HepG2 (cell line): ENCODE data around the gene DHRS11. TPM values are rescaled to one million over a fixed set of nuclear protein-coding genes. Genes with fewer than 3 reads are reported as not detected.
A peak's percentile ranks its signal among the peaks of the same experiment; 100 is the strongest.

ENCODE experiments used
- BRD4 ChIP-seq: sonication (generic); formaldehyde crosslinking; IDR thresholded peaks from 2 replicates; pipeline ENCODE4 v1.4.0; 2020; ENCODE audit warnings: missing genetic modification reagents
- FLYWCH1 ChIP-seq: sonication (generic); formaldehyde crosslinking; IDR thresholded peaks from 2 replicates; pipeline ENCODE4 v1.8.1; 2023; ENCODE audit warnings: mild to moderate bottlenecking, missing genetic modification reagents
- FOSL1 ChIP-seq: sonication (generic); formaldehyde crosslinking; IDR thresholded peaks from 2 replicates; pipeline ENCODE4 v1.9.0; 2021; ENCODE audit warnings: missing genetic modification reagents, borderline replicate concordance
- HDAC1 ChIP-seq: sonication (generic); formaldehyde crosslinking; IDR thresholded peaks from 2 replicates; pipeline ENCODE4 v1.5.1; 2020; ENCODE audit warnings: mild to moderate bottlenecking, missing genetic modification reagents
- HMGXB4 ChIP-seq, 2 experiments: sonication (generic) in 1 of 2; formaldehyde crosslinking in 1 of 2; IDR thresholded peaks; 2 replicates each; pipeline versions ENCODE4 v1.4.0 to v1.6.1; 2018 to 2020; ENCODE audit warnings: missing genetic modification reagents in 2 of 2, borderline replicate concordance in 1 of 2, low read depth in 1 of 2, mild to moderate bottlenecking in 1 of 2, missing biosample characterization in 1 of 2
- KLF11 ChIP-seq: IDR thresholded peaks from 2 replicates; pipeline ENCODE4 v1.6.1; 2016; ENCODE audit warnings: missing compliant biosample characterization
- KLF12 ChIP-seq: sonication (generic); formaldehyde crosslinking; IDR thresholded peaks from 2 replicates; pipeline ENCODE4 v1.4.0; 2020; ENCODE audit warnings: missing genetic modification reagents, borderline replicate concordance
- MAFG ChIP-seq: sonication (generic); formaldehyde crosslinking; IDR thresholded peaks from 2 replicates; pipeline ENCODE4 v1.5.1; 2020; ENCODE audit warnings: mild to moderate bottlenecking, missing genetic modification reagents
- MTA1 ChIP-seq: sonication (generic); formaldehyde crosslinking; IDR thresholded peaks from 2 replicates; pipeline ENCODE4 v1.4.0; 2020; ENCODE audit warnings: missing genetic modification reagents, mild to moderate bottlenecking, borderline replicate concordance
- NR1H2 ChIP-seq: sonication (generic); formaldehyde crosslinking; IDR thresholded peaks from 2 replicates; pipeline ENCODE4 v1.8.1; 2022; ENCODE audit warnings: low read depth, missing genetic modification reagents, borderline replicate concordance
- ONECUT2 ChIP-seq: sonication (generic); formaldehyde crosslinking; IDR thresholded peaks from 2 replicates; pipeline ENCODE4 v1.4.0; 2020; ENCODE audit warnings: missing genetic modification reagents
- POLR2A ChIP-seq, 2 experiments: IDR thresholded peaks; 2 replicates each; pipeline ENCODE4 v1.6.1; 2011; ENCODE audit warnings: low read depth in 2 of 2, low read length in 2 of 2, mild to moderate bottlenecking in 1 of 2, moderate library complexity in 1 of 2; ENCODE audit not compliant: insufficient read depth in 1 of 2
- PPARG ChIP-seq: conservative IDR thresholded peaks from 2 replicates; pipeline ENCODE4 v1.6.1; 2016; ENCODE audit warnings: missing biosample characterization, missing genetic modification reagents
- RFX1 ChIP-seq: fragments of 450-650 bp; IDR thresholded peaks from 2 replicates; pipeline ENCODE4 v1.6.1; 2017
- SKI ChIP-seq: fragments of 450-650 bp; IDR thresholded peaks from one replicate; pipeline ENCODE4 v1.6.1; 2018; ENCODE audit warnings: mild to moderate bottlenecking; ENCODE audit not compliant: partially characterized antibody
- SRSF4 ChIP-seq: fragments of 200-400 bp; formaldehyde crosslinking; IDR thresholded peaks from one replicate; pipeline ENCODE4 v1.6.1; 2018; ENCODE audit warnings: mild to moderate bottlenecking, low read depth, low read length, moderate library complexity; ENCODE audit not compliant: poor library complexity, severe bottlenecking
- SRY ChIP-seq: sonication (generic); formaldehyde crosslinking; IDR thresholded peaks from 2 replicates; pipeline ENCODE4 v1.8.0; 2022; ENCODE audit warnings: mild to moderate bottlenecking, missing genetic modification reagents
- TOPORS ChIP-seq: sonication (generic); formaldehyde crosslinking; IDR thresholded peaks from 2 replicates; pipeline ENCODE4 v1.8.0; 2023; ENCODE audit warnings: mild to moderate bottlenecking, missing genetic modification reagents
- ZBTB38 ChIP-seq: sonication (generic); formaldehyde crosslinking; IDR thresholded peaks from 2 replicates; pipeline ENCODE4 v1.5.1; 2020; ENCODE audit warnings: mild to moderate bottlenecking, missing genetic modification reagents
- ZFY ChIP-seq: sonication (generic); formaldehyde crosslinking; IDR thresholded peaks from 2 replicates; pipeline ENCODE4 v1.4.0; 2020; ENCODE audit warnings: missing genetic modification reagents
- ZNF350 ChIP-seq: sonication (generic); formaldehyde crosslinking; IDR thresholded peaks from 2 replicates; pipeline ENCODE4 v1.4.0; 2020; ENCODE audit warnings: mild to moderate bottlenecking, low read depth, missing genetic modification reagents, borderline replicate concordance
- ZNF460 ChIP-seq: sonication (generic); formaldehyde crosslinking; IDR thresholded peaks from 2 replicates; pipeline ENCODE4 v1.5.1; 2020; ENCODE audit warnings: missing genetic modification reagents, mild to moderate bottlenecking, borderline replicate concordance
- ZNF556 ChIP-seq: sonication (generic); formaldehyde crosslinking; IDR thresholded peaks from 2 replicates; pipeline ENCODE4 v1.4.0; 2020; ENCODE audit warnings: mild to moderate bottlenecking, missing genetic modification reagents, borderline replicate concordance
- ZNF562 ChIP-seq: sonication (generic); formaldehyde crosslinking; IDR thresholded peaks from 2 replicates; pipeline ENCODE4 v1.8.0; 2022; ENCODE audit warnings: missing genetic modification reagents, borderline replicate concordance
- ZNF580 ChIP-seq: IDR thresholded peaks from 2 replicates; pipeline ENCODE4 v1.6.1; 2016; ENCODE audit warnings: low read depth, borderline replicate concordance
- ZSCAN31 ChIP-seq: sonication (generic); formaldehyde crosslinking; IDR thresholded peaks from 2 replicates; pipeline ENCODE4 v1.5.0; 2020; ENCODE audit warnings: low read depth, mild to moderate bottlenecking, missing genetic modification reagents
- polyA plus RNA-seq, 8 experiments: library from polyadenylated mRNA; depleted of rRNA in 3 of 8; stranded (reverse) in 7 of 8; unstranded in 1 of 8; fragments of >200 nt; fragmentation: Illumina TruSeq in 4 of 8; extraction: Trizol in 4 of 8; gene quantifications; 2 replicates each; pipeline versions ENCODE4 v1.2.1 to v1.2.3, GENCODE V29; 2011 to 2016; ENCODE audit warnings: low read depth in 4 of 8, missing spikeins in 1 of 8, mixed read lengths in 1 of 8; ENCODE audit not compliant: insufficient read depth in 1 of 8
- total RNA-seq, 5 experiments: library from RNA; depleted of rRNA; stranded (reverse); fragments of >200 nt; fragmentation: Illumina TruSeq; extraction: Trizol; gene quantifications; 2 replicates each; pipeline ENCODE4 v1.2.3, GENCODE V29; 2016; ENCODE audit warnings: low read depth in 1 of 5
- TF ChIP-seq, protein P1 (sequence below): sonication (generic); formaldehyde crosslinking; IDR thresholded peaks from 2 replicates; pipeline ENCODE4 v1.4.0; 2020; ENCODE audit warnings: missing genetic modification reagents, mild to moderate bottlenecking, borderline replicate concordance

DHRS11 gene
- total and polyA plus RNA-seq, 2 of the 13 experiments (the other 11 are each of a cell fraction or from before 2014, with no cell fraction given), result 28.4 to 41.9 TPM

- TF ChIP-seq ZNF556, result peak; percentile 69
- TF ChIP-seq ZSCAN31 (CRISPR knock-in tag), result peak; percentile 60
- no peak for TF ChIP-seq ONECUT2
- TF ChIP-seq HMGXB4 (CRISPR knock-in tag; IDR thresholded peaks at IDR 0.05; ENCODE audit: borderline replicate concordance in 1 of 2, low read depth in 1 of 2), result peak in 1 of 2 experiments; percentile 77; a peak in 1 of 4 replicates
- TF ChIP-seq PPARG (CRISPR knock-in tag), result 0 out of 2 replicates have a peak, but pooled peaks have one; percentile 10
- TF ChIP-seq ZNF562, result no peak
- TF ChIP-seq SRSF4, result no peak
- TF ChIP-seq POLR2A (IDR thresholded peaks at IDR 0.05; ENCODE audit: insufficient read depth in 1 of 2, low read depth in 2 of 2, low read length in 2 of 2), result peak; percentile 79 to 94
- no peak; the same call in 1 of the 2 replicates for TF ChIP-seq BRD4 (CRISPR knock-in tag)
- TF ChIP-seq SKI, result peak; percentile 7
- peak; percentile 60; the same call in 1 of the 2 replicates for TF ChIP-seq HDAC1 (CRISPR knock-in tag)
- TF ChIP-seq FOSL1 (CRISPR knock-in tag), result no peak
- no peak for TF ChIP-seq FLYWCH1 (CRISPR knock-in tag)
- TF ChIP-seq NR1H2, result no peak
- 0 out of 2 replicates have a peak, but pooled peaks have one; percentile 52 for TF ChIP-seq ZNF580 (CRISPR knock-in tag)
- no peak; the same call in 1 of the 2 replicates for TF ChIP-seq ZBTB38 (CRISPR knock-in tag)
- no peak; the same call in 1 of the 2 replicates for TF ChIP-seq KLF12 (CRISPR knock-in tag)
- TF ChIP-seq ZNF350, result peak; percentile 42
- TF ChIP-seq SRY (CRISPR knock-in tag), result peak; percentile 87
- TF ChIP-seq ZFY (CRISPR knock-in tag), result peak; percentile 93
- TF ChIP-seq TOPORS (CRISPR knock-in tag), result no peak
- TF ChIP-seq KLF11 (CRISPR knock-in tag), result peak; percentile 52
- no peak for TF ChIP-seq MAFG
- no peak; the same call in 1 of the 2 replicates for TF ChIP-seq MTA1 (CRISPR knock-in tag)
- no peak for TF ChIP-seq ZNF460
- TF ChIP-seq, protein P1, sequence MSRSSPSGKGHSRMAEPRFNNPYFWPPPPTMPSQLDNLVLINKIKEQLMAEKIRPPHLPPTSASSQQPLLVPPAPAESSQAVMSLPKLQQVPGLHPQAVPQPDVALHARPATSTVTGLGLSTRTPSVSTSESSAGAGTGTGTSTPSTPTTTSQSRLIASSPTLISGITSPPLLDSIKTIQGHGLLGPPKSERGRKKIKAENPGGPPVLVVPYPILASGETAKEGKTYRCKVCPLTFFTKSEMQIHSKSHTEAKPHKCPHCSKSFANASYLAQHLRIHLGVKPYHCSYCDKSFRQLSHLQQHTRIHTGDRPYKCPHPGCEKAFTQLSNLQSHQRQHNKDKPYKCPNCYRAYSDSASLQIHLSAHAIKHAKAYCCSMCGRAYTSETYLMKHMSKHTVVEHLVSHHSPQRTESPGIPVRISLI, result no peak
- TF ChIP-seq RFX1, result no peak
Observed at GRCh38 chr17:36544307-36545076, 47.2 kb upstream of the DHRS11 start, which contains the start of gene GGNBP2 (continued).
